GM12878 (cell line): Measurements from ENCODE around the gene DHX34.

Experiments
- CREB1 ChIP-seq: IDR thresholded peaks from 2 replicates; pipeline ENCODE4 v1.6.1; 2012; ENCODE audit warnings: low read depth, mild to moderate bottlenecking, inconsistent platforms
- NFYA ChIP-seq: IDR thresholded peaks from 2 replicates; pipeline ENCODE4 v1.6.1; 2011; ENCODE audit warnings: low read depth, mild to moderate bottlenecking, low read length, improper control_type of control experiment, borderline replicate concordance
- NRF1 ChIP-seq: conservative IDR thresholded peaks from 2 replicates; pipeline ENCODE4 v1.6.1; 2011; ENCODE audit warnings: mild to moderate bottlenecking, low read depth, low read length, improper control_type of control experiment
- POLR2AphosphoS5 ChIP-seq: IDR thresholded peaks from 2 replicates; pipeline ENCODE4 v1.6.1; 2011; ENCODE audit warnings: mild to moderate bottlenecking, low read length, inconsistent platforms
- SIN3A ChIP-seq: IDR thresholded peaks from 2 replicates; pipeline ENCODE4 v1.6.1; 2012; ENCODE audit warnings: low read depth, low read length, improper control_type of control experiment
- TF ChIP-seq, protein P1 (sequence below): IDR thresholded peaks from 2 replicates; pipeline ENCODE4 v1.6.1; 2011; ENCODE audit warnings: low read depth, mild to moderate bottlenecking, low read length, moderate library complexity, borderline replicate concordance; ENCODE audit errors: extremely low read depth
- TF ChIP-seq, protein P2 (sequence below): fragments of 450-650 bp; IDR thresholded peaks from 2 replicates; pipeline ENCODE4 v1.6.1; 2017; ENCODE audit warnings: mild to moderate bottlenecking, moderate library complexity
- TF ChIP-seq, protein P3 (sequence below): IDR thresholded peaks from 2 replicates; pipeline ENCODE4 v1.6.1; 2012; ENCODE audit warnings: low read depth, low read length, improper control_type of control experiment
- TF ChIP-seq, protein P4 (sequence below): fragments of 450-650 bp; IDR thresholded peaks from 2 replicates; pipeline ENCODE4 v1.6.1; 2017; ENCODE audit warnings: mild to moderate bottlenecking, low read depth, inconsistent platforms; ENCODE audit not compliant: poor library complexity, severe bottlenecking

DNA sequence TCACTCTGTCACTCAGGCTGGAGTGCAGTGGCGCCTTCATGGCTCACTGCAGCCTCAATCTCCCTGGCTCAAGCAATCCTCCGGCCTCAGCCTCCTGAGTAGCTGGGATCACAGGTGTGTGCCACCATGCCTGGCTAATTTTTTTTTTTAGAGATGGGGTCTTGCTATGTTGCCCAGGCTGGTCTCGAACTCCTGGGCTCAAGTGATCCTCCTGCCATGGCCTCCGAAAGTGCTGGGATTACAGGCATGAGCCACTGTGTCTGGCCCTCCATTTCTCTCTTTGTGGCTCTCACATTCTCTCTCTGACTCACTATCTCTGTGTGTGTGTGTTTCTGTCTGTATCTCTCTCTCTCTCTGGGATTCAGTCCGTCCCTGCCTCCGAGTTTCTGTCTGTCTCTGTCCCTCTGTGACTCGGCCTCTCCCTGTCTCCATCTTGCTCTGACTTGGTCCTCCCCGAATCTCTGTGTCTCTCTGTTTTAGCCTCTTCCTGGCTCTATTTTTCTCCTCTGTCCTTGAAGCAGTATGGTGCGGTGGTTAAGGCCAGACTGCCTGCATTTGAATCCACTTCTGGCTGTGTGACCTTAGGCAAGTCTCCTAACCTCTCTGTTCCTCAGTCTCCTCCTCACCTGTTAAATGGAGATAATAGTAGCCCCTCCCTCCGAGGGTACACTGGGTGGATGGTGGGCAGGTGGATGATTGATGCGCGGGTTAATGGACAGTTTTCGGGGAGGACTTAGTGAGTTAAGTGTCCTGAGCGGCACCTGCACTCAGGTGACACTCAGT is 59.2 kb downstream of the DHX34 start:
- TF ChIP-seq, protein P1, sequence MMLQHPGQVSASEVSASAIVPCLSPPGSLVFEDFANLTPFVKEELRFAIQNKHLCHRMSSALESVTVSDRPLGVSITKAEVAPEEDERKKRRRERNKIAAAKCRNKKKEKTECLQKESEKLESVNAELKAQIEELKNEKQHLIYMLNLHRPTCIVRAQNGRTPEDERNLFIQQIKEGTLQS = no peak
- no peak for TF ChIP-seq NFYA
- TF ChIP-seq NRF1 = no peak
- no peak for TF ChIP-seq SIN3A
- TF ChIP-seq, protein P2, sequence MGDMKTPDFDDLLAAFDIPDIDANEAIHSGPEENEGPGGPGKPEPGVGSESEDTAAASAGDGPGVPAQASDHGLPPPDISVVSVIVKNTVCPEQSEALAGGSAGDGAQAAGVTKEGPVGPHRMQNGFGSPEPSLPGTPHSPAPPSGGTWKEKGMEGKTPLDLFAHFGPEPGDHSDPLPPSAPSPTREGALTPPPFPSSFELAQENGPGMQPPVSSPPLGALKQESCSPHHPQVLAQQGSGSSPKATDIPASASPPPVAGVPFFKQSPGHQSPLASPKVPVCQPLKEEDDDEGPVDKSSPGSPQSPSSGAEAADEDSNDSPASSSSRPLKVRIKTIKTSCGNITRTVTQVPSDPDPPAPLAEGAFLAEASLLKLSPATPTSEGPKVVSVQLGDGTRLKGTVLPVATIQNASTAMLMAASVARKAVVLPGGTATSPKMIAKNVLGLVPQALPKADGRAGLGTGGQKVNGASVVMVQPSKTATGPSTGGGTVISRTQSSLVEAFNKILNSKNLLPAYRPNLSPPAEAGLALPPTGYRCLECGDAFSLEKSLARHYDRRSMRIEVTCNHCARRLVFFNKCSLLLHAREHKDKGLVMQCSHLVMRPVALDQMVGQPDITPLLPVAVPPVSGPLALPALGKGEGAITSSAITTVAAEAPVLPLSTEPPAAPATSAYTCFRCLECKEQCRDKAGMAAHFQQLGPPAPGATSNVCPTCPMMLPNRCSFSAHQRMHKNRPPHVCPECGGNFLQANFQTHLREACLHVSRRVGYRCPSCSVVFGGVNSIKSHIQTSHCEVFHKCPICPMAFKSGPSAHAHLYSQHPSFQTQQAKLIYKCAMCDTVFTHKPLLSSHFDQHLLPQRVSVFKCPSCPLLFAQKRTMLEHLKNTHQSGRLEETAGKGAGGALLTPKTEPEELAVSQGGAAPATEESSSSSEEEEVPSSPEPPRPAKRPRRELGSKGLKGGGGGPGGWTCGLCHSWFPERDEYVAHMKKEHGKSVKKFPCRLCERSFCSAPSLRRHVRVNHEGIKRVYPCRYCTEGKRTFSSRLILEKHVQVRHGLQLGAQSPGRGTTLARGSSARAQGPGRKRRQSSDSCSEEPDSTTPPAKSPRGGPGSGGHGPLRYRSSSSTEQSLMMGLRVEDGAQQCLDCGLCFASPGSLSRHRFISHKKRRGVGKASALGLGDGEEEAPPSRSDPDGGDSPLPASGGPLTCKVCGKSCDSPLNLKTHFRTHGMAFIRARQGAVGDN = no peak
- TF ChIP-seq, protein P3, sequence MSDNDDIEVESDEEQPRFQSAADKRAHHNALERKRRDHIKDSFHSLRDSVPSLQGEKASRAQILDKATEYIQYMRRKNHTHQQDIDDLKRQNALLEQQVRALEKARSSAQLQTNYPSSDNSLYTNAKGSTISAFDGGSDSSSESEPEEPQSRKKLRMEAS = no peak
- no peak for TF ChIP-seq POLR2AphosphoS5
- TF ChIP-seq, protein P4, sequence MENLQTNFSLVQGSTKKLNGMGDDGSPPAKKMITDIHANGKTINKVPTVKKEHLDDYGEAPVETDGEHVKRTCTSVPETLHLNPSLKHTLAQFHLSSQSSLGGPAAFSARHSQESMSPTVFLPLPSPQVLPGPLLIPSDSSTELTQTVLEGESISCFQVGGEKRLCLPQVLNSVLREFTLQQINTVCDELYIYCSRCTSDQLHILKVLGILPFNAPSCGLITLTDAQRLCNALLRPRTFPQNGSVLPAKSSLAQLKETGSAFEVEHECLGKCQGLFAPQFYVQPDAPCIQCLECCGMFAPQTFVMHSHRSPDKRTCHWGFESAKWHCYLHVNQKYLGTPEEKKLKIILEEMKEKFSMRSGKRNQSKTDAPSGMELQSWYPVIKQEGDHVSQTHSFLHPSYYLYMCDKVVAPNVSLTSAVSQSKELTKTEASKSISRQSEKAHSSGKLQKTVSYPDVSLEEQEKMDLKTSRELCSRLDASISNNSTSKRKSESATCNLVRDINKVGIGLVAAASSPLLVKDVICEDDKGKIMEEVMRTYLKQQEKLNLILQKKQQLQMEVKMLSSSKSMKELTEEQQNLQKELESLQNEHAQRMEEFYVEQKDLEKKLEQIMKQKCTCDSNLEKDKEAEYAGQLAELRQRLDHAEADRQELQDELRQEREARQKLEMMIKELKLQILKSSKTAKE = no peak
- no peak for TF ChIP-seq CREB1
